ENCODE data around the gene TIMP3.

GRCh38 chr22:32905400-32905799, 103.9 kb downstream of the TIMP3 start:
- TF ChIP-seq CTCF (IDR thresholded peaks at IDR 0.05), result no peak
- no peak for TF ChIP-seq POLR2A (IDR thresholded peaks at IDR 0.05)
- TF ChIP-seq EP300 (IDR thresholded peaks at IDR 0.05), result no peak

All from tibial nerve (tissue), 4 donors.